Measurements from ENCODE around the gene POLD2. TPM values are rescaled to one million over a fixed set of nuclear protein-coding genes. Genes with fewer than 3 reads are reported as not detected.
A peak's percentile ranks its signal among the peaks of the same experiment; 100 is the strongest.

POLD2 gene
- total RNA-seq, 1 donor from 2014 or later, result 42.0 TPM

DNA sequence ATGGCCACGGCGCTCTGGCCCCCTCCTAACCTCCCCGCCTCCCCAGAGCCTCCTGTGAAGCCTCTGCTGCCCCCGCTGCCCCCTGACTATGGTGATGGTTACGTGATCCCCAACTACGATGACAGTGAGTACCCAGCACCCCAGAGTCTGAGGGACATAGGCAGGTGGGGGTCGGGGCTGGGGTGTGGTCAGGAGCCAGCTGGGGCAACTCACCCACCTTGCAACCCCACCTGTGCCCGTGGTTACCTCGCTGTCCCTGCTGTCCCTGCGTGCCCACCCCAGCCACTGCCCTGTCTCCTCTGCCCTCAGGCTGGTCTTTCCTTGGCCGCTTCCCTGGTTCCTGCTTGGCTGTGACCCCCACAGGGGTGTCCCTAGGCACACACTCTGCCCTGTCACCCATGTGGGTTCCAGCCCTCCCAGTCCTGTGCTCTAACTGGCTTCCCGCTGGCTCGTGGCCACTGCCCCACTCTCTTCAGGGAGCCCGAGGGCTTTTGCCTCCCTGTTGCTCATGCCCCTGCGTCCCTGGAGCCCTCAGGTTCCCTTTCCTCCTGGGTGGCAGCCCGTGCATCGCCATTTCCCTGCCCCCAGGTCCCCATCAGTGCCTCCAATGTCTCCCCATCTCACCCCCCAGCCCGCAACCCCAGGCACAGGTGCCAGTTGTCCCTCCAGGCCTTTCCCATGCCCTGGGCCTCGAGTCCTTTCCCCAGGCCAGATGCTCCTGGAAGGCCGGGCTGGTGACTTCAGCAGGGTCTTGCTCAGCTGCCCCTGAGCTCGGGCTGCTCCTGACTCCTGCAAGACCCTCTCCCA, 15.2 kb downstream of the POLD2 start:
- H3K27ac ChIP-seq, result peak overlapping the region; percentile 98
- H3K4me1 ChIP-seq, result peaks cover 36% of the 10 kb centered on the region
- intact Hi-C loops (cut with DNase I), result no loop called here
- H3K9me3 ChIP-seq, result no peaks in the 10 kb centered on the region
- H3K36me3 ChIP-seq, result peaks cover 0 to 58% of the 10 kb centered on the region in 2 donors
- DNase-seq (ENCODE audit: extremely low spot score in 2 of 2), result no peak
- TF ChIP-seq, protein P1, sequence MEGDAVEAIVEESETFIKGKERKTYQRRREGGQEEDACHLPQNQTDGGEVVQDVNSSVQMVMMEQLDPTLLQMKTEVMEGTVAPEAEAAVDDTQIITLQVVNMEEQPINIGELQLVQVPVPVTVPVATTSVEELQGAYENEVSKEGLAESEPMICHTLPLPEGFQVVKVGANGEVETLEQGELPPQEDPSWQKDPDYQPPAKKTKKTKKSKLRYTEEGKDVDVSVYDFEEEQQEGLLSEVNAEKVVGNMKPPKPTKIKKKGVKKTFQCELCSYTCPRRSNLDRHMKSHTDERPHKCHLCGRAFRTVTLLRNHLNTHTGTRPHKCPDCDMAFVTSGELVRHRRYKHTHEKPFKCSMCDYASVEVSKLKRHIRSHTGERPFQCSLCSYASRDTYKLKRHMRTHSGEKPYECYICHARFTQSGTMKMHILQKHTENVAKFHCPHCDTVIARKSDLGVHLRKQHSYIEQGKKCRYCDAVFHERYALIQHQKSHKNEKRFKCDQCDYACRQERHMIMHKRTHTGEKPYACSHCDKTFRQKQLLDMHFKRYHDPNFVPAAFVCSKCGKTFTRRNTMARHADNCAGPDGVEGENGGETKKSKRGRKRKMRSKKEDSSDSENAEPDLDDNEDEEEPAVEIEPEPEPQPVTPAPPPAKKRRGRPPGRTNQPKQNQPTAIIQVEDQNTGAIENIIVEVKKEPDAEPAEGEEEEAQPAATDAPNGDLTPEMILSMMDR (IDR thresholded peaks at IDR 0.05), result no peak
- TF ChIP-seq POLR2AphosphoS5 (IDR thresholded peaks at IDR 0.05; ENCODE audit: insufficient read depth in 1 of 2, low read depth in 1 of 2) (no peak), POLR2A (IDR thresholded peaks at IDR 0.05) (no peak)
- peak overlapping the region in 1 of 2 donors; percentile 10 for H3K4me3 ChIP-seq
- H3K27me3 ChIP-seq, result no peaks in the 10 kb centered on the region

DNA sequence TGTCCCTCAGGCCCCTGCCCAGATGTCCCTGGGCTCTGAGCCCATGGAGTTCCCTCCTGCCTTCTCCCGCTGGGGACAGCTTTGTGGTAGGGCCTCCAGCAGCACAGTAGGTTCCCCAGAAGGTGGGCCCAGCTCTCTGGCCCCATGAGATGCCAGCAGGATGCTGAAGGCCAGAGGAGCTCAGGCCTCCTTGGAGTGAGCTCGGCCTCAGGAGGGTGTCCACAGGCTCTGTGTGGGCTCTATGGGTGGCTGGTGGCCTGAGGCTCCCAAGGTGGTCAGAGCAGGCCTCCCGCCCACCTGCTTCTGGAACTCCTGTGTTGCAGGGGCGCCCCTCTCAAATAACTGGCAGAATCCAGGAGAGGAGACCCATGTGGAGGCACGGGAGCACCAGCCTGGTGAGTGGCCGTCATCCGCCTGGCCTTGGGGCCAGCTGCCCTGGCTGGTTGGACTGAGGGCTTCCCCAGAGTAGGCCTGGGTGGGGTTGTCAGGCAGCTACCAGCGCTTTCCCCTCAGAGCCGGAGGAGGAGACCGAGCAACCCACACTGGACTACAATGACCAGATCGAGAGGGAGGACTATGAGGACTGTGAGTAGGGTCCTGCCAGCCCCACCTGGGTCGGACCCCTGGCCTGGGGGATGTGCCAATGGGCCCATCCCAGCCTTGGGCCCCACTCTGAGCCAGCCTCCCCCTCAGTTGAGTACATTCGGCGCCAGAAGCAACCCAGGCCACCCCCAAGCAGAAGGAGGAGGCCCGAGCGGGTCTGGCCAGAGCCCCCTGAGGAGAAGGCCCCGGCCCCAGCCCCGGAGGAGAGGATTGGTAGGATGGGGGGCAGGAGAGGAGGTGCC, 16.0 kb downstream of the POLD2 start:
- Histone ChIP-seq H3K27me3 (no peaks in the 10 kb centered on the region), H3K27ac (peak overlapping the region; percentile 98), H3K4me3 (peak overlapping the region in 1 of 2 donors; percentile 10), H3K9me3 (no peaks in the 10 kb centered on the region), H3K36me3 (peaks cover 0 to 54% of the 10 kb centered on the region in 2 donors), H3K4me1 (peaks cover 44% of the 10 kb centered on the region)
- DNase-seq (ENCODE audit: extremely low spot score in 2 of 2), result no peak
- intact Hi-C loops (cut with DNase I), result no loop called here
- no peak for TF ChIP-seq POLR2AphosphoS5 (IDR thresholded peaks at IDR 0.05; ENCODE audit: insufficient read depth in 1 of 2, low read depth in 1 of 2)
- TF ChIP-seq, protein P1 (IDR thresholded peaks at IDR 0.05), result no peak
- no peak for TF ChIP-seq POLR2A (IDR thresholded peaks at IDR 0.05)

DNA sequence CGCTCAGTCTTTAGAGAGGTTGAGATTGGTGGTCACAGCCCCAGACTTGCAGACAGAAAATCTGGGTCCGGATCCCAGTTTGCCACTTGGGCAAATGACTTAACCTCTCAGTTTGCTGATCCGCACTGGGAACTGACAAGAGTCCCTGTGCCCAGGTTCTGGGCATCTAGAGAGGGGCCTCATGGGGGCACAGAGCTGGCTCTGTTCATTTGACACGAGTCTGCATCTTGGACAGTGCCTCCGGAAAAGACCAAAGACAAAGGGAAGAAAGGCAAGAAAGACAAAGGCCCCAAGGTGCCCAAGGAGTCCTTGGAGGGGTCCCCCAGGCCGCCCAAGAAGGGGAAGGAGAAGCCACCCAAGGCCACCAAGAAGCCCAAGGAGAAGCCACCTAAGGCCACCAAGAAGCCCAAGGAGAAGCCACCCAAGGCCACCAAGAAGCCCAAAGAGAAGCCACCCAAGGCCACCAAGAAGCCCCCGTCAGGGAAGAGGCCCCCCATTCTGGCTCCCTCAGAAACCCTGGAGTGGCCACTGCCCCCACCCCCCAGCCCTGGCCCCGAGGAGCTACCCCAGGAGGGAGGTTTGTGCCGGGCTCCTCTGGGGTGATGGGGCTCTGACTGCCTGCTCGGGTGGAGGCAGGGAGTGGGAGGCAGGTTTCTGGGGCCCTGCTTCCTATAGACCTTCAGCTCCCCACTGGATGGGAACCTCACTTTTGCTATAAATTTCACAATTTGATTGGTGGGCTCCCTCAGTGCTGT, 16.9 kb downstream of the POLD2 start:
- no peaks in the 10 kb centered on the region for H3K9me3 ChIP-seq
- no peak for DNase-seq (ENCODE audit: extremely low spot score in 2 of 2)
- peak overlapping the region; percentile 56 to 72 for H3K4me3 ChIP-seq
- no peaks in the 10 kb centered on the region for H3K27me3 ChIP-seq
- H3K27ac ChIP-seq, result peak overlapping the region; percentile 98
- H3K4me1 ChIP-seq, result peaks cover 52% of the 10 kb centered on the region
- intact Hi-C loops (cut with DNase I), result no loop called here
- H3K36me3 ChIP-seq, result peaks cover 0 to 48% of the 10 kb centered on the region in 2 donors
- TF ChIP-seq POLR2A (IDR thresholded peaks at IDR 0.05), result no peak

DNA sequence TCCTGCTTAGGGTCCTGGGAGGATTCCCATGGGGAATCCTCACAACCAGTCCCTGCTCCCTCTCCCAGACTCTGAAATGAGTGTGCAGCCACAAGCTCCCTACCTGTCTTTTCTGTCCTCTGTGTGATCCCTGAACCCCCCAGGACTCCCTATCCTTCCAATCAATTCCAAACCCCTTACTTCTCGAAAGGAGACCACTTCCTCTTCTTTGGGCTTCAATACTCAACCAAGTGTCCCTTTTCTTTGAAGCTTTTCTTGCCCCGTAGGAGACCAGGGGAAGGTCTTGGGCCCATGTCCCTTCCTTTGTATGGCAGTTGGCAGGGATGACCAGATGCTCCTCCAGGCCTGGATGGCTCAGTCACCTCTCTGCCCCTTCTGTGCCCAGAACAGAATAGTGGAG, 17.5 kb downstream of the POLD2 start:
- peaks cover 0 to 43% of the 10 kb centered on the region in 2 donors for H3K36me3 ChIP-seq
- TF ChIP-seq POLR2AphosphoS5 (IDR thresholded peaks at IDR 0.05; ENCODE audit: insufficient read depth in 1 of 2, low read depth in 1 of 2) (no peak), POLR2A (IDR thresholded peaks at IDR 0.05) (no peak)
- TF ChIP-seq, protein P1 (IDR thresholded peaks at IDR 0.05), result no peak
- H3K4me1 ChIP-seq, result peaks cover 59% of the 10 kb centered on the region
- DNase-seq (ENCODE audit: extremely low spot score in 2 of 2), result no peak
- H3K4me3 ChIP-seq, result peak overlapping the region; percentile 56 to 72
- H3K27ac ChIP-seq, result peak overlapping the region; percentile 98
- H3K9me3 ChIP-seq, result no peaks in the 10 kb centered on the region
- H3K27me3 ChIP-seq, result no peaks in the 10 kb centered on the region
- intact Hi-C loops (cut with DNase I), result loop anchor here (2.0 kb wide), 1 partner anchor 23 kb away; the partner anchor contains the start of gene POLM
